DMS114 treated with DMSO at 0.1 percent for 48 hours (cell line): Measurements from ENCODE around the gene DNM3.

Experiments used
- DNase-seq: peaks from one replicate; lab custom pipeline; 2025; ENCODE audit not compliant: unreplicated experiment; lab: John Stamatoyannopoulos, UW

The DNM3 gene

GRCh38 chr1:172215006-172215405 is 373.7 kb downstream of the DNM3 start:
- DNase-seq = no peak

- no peak for DNase-seq
Measured at GRCh38 chr1:172219966-172220365, 378.7 kb downstream of the DNM3 start.

GRCh38 chr1:172220376-172220775 is 379.1 kb downstream of the DNM3 start:
- no peak for DNase-seq

- DNase-seq = no peak
Measured at GRCh38 chr1:172221436-172221835, 380.1 kb downstream of the DNM3 start.

- no peak for DNase-seq
Measured at GRCh38 chr1:172224871-172225270, 383.6 kb downstream of the DNM3 start.

- no peak for DNase-seq
Measured at GRCh38 chr1:172229942-172230341, 388.6 kb downstream of the DNM3 start.

- DNase-seq = no peak
Measured at GRCh38 chr1:172230526-172230925, 389.2 kb downstream of the DNM3 start.

- DNase-seq = no peak
Measured at GRCh38 chr1:172236958-172237357, 395.7 kb downstream of the DNM3 start.

GRCh38 chr1:172238158-172238557 is 396.9 kb downstream of the DNM3 start:
- DNase-seq = no peak

GRCh38 chr1:172238965-172239364 is 397.7 kb downstream of the DNM3 start:
- DNase-seq = no peak

- DNase-seq = no peak
Measured at GRCh38 chr1:172239901-172240300, 398.6 kb downstream of the DNM3 start.

- no peak for DNase-seq
Measured at GRCh38 chr1:172241540-172241939, 400.2 kb downstream of the DNM3 start.

- DNase-seq = no peak
Measured at GRCh38 chr1:172244865-172245264, 403.6 kb downstream of the DNM3 start.

- DNase-seq = no peak
Measured at GRCh38 chr1:172245788-172246187, 404.5 kb downstream of the DNM3 start.

- no peak for DNase-seq
Measured at GRCh38 chr1:172246521-172247390, 405.5 kb downstream of the DNM3 start.

- DNase-seq = no peak
Measured at GRCh38 chr1:172251486-172251885, 410.2 kb downstream of the DNM3 start.

- no peak for DNase-seq
Measured at GRCh38 chr1:172252321-172252720, 411.0 kb downstream of the DNM3 start.

- no peak for DNase-seq
Measured at GRCh38 chr1:172252958-172253357, 411.7 kb downstream of the DNM3 start.

GRCh38 chr1:172254521-172255222 is 413.4 kb downstream of the DNM3 start:
- no peak for DNase-seq

- no peak for DNase-seq
Measured at GRCh38 chr1:172255223-172255560, 413.9 kb downstream of the DNM3 start.

- DNase-seq = no peak
Measured at GRCh38 chr1:172265905-172266304, 424.6 kb downstream of the DNM3 start.

GRCh38 chr1:172266528-172267174 is 425.4 kb downstream of the DNM3 start:
- no peak for DNase-seq
